NCI-H748 (cell line): Measurements from ENCODE around the gene GGCT.

Experiments
- DNase-seq: peaks from one replicate; lab custom pipeline; 2025; ENCODE audit not compliant: unreplicated experiment; lab: John Stamatoyannopoulos, UW

The GGCT gene

DNA sequence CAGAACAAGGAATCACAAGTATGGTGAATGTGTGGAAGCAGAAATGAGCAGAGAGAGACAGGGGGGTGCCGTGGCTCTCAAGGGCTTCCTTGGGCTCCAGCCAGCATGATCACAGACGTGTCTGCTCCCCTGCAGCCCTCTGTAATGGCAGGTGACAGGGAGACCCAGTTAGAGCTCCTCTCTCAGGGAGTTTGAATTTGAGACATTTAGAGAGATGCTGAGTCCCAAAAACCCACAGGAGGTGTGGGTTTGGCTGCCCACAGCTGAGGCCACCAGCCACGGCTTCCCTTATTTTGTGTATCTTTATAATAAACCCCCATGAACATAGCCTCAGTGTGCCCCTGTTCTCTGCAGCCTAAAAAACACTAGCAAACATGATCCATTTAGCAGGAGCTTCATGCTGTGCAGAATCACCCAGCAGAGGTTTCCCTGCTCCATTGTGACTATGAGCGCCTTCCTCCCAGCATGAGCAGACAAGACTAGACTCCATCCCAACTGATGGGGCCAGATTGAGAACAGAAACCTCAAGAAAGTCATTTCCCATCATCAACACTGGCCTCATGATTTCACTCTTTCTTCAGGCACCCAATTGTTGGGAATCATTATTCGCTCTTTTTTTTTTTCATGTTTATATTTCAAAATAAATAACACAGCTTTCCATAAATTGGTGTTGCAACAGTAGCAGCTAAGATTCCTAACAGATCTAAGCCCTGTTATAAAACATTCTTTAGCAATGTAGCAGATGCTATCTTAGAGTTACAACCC is 39.4 kb downstream of the GGCT start:
- no peak for DNase-seq

DNA sequence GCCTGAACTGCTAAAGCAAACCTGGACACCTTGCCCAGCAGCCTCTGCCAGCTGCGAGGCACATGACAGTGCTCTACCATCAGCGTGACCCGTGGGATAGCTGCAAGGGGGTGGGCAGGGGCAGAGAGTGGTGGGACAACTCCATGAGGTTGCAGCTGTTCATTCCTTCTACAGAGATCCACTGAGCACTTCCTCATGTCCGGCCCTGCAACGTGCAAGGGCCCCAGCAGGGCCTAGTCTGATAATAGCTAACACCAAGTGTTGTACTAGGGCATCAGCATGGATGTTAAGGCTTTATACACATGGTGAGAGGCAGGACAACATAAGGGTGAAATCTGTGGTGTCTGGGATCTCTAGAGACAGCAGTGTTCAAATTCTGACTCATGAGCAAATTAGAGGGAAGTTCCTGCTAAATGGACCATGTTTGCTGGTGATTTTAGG is 40.4 kb downstream of the GGCT start:
- DNase-seq: no peak

- no peak for DNase-seq
Measured at GRCh38 chr7:30463405-30464145, 41.1 kb downstream of the GGCT start.

DNA sequence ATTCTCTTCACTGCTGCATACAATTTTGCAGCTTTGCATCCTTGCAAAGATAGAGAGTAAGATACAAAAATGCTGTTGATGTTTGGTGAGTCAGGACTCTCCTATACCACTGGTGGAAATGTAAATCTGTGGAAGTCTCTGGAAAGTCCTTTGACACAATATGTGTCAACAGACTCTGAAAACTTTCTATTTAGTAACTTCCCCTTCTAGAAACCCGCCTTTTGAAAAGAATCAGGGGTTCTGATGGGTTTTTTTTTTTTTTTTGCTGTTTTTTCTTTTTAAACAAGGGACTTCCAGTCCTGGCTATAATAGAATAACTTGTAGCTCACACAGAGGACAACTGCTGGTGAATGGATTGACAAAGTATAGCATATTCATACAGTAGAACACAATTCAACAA is 42.5 kb downstream of the GGCT start:
- no peak for DNase-seq

DNA sequence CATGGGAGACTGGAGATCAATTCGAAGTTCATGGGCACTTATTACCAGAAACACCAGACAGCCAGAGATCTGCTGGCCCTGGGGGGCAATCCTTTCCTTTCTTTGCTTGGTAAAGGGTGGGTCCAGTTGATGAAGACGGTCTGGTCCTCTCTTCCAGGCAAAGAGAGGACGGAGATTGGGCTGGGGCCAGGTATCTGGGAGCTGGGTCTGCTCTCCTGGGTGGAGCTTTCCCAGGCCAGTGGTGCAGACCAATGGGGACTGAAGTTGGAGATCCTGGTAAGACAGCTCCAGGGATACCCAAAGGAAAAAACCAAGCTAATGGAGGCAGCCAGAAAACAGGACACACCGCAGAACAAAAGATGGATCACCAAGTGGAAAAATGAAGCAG is 44.4 kb downstream of the GGCT start:
- DNase-seq: no peak

- DNase-seq: no peak
Measured at GRCh38 chr7:30459591-30460245, 44.9 kb downstream of the GGCT start.

DNA sequence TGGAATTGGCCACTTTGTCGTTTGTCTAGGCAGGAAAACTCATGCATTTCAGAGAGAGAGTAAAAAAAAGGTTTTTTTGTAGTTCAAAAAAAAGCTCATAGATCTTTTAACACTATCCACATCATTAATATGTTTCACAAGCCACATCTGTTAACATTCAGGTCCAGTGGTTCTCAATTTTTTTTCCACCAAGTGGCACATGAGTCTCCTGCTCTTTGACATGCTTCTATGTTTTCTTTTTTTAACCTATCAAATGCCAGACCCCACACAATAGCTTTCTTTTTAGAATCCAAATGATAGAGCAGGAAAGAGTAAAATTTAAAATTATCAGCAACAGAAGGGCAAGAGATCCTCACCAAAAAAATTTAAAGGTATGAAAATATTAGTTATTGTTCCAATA is 46.3 kb downstream of the GGCT start:
- DNase-seq: no peak

- no peak for DNase-seq
Measured at GRCh38 chr7:30453921-30454320, 50.7 kb downstream of the GGCT start.

DNA sequence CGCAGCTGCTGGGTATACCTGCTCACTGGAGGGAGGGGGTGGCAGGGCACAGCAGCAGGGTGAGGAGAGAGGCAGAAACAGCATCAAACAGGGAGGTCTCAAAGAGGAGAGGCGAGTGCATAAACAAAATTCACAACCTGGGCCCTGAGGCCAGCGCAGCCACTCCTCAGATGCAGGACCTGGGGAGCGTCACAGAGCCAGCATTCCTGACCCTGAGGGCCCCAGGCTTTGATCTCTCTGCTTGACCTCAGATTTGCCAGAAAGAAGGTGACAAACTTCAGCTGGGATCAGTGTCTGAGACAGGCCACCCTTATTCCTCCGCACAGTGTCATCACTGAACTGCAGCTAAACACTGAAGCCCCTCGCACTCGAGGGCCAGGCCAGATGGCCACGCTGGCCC is 51.6 kb downstream of the GGCT start:
- no peak for DNase-seq

- DNase-seq: no peak
Measured at GRCh38 chr7:30452280-30452930, 52.2 kb downstream of the GGCT start.

- DNase-seq: no peak
Measured at GRCh38 chr7:30451539-30452279, 52.9 kb downstream of the GGCT start.

DNA sequence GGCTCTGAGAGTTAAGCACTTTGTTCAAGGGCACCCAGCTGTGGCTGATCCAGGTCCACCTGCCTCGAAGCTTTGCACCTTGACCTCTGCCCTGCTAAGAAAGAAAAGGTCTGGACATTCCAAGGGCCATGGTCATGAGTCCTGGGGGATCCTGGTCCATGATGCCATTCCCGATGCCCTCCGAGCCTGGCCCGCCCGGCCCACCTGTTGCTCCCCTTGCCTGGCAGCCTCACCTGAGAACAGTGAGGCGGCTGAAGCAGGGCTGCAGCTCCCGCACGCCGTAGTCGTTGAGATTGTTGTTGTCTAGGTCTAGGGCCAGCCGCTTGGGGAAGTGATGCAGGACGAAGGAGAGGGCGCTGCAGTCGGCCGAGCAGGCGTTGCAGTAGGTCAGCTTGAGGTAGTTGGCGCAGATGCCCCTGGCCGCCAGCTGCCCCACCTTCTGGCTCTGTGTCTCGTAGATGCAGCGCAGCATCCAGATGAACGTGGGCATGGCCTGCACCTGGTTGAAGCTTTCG is 53.6 kb downstream of the GGCT start:
- no peak for DNase-seq

DNA sequence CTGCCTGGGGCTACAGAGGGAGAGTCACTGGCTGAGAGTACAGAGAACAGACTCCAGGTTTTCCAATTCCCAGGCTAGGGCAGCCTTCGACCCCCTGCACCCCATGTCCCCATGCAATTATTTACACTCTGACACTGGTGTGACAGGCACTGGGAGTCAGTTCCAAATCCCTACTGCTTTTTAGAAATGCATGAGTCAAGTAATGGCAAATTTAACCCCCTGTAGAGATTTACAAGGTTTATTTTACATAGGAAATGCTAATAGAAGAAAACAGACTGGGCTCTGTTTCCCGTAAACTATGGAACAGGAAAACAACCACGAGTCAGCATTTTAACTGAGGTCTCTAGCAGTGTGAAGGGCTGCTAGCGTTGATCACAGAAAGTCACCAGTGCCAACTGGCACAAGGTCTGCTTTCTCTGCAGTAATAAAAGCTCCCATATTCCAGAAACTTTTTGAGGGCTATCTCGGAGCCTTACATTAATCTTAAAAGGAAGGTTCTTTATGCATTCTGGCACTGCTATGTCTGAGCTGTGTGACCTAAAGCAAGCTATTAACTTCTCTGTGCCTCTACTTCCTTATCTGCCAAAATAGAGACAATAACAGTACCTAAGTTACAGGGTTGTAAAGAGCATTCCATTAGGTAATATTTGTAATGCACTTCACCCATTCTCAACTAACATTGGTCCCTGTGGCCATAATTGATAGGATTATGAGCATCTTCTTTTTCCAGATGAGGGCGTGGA is 54.2 kb downstream of the GGCT start:
- DNase-seq: no peak

DNA sequence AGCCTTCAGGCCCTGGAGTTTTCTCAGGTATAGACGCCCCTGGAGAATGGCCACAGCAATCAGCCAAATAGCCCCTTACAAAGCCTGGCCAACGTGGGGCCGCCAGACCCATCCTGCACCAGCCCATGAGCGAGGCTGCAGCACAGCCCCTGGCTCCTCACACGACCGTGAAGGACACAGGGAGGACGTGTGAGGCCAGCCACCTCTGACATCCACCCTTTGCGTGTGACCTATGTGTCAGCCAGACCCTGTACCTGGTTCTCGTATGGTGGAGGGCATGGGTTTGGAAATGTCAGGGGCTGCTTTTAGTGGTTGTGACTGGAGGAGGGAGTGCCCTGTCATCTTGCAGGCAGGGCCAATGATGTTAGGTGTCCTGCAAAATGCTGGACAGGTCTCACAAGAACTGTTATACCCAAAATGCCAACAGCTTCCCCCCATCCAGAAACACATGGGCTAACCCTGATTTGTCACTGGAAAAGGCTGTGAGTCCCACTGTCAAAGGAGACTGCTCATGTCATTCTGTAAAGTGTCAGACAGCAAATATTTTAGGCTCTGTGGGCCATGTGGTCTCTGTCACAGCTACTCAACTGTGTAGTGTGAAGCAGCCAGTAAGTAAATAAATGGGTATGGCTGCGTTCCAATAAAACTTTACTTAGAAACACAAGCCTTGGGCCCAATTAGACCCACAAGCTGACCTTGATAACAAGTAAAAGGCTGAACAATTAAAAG is 56.0 kb downstream of the GGCT start:
- DNase-seq: no peak

- DNase-seq: no peak
Measured at GRCh38 chr7:30447466-30447865, 57.2 kb downstream of the GGCT start.
